GM19372 (cell line): Measurements from ENCODE around the gene AXL.

Experiments
- ATAC-seq: cut with Tn5 transposase; IDR thresholded peaks from one replicate; pipeline ENCODE4 v1.9.1; 2021; ENCODE audit warnings: mild to moderate bottlenecking, low read depth, moderate library complexity; ENCODE audit not compliant: unreplicated experiment

The AXL gene

DNA sequence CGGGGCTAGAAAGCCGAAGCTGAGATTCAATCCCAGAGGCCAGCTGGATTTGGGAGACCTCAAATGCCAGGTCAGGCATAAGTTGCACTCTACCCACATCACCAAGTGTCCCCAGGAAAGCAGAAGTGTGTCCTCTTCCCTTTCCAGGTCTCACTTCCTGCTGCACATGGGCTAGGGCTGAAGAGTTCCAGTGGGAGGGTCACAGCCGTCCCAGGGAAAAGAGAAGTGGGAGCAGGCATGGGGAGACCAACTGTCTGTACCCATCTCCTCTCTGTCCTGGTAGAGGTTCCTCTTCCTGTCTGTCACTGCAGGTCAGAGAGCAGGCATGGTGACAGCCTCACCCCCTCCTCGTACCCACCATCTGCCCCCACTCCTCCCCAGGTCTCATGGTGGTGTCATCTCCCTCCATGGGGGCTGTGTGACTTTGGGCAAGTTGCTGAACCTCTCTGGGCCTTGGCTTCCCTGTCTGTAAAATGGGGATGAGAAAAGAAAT lies 14.8 kb downstream of the AXL start:
- no peak for ATAC-seq

DNA sequence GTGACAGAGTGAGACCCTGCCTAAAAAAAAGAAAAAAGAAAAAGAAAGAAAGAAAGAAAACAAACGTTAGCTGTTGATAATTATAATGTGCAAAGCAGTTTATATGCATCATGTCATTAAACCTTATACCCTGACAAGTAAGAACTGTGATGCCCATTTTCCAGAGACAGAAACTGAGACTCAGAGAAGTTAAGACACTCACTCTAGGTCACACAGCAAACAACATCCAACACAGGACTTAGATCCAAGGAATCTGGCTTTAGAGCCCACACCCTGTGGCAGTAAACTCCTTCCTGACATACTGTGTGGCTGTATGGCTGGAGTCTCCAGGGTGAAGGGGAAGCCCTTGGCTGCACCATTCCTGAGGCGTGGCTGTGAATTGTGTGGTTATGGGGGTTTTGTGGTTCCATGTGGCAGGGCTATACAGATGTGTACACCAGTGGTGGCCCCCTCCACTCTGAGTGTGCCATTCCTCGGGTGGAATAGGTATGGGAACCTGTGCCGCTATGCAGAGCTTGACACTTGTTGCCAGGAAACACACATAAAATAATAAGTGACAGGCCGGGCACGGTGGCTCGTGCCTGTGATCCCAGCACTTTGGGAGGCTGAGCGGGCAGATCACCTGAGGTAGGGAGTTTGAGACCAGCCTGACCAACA lies 15.6 kb downstream of the AXL start:
- ATAC-seq = no peak

DNA sequence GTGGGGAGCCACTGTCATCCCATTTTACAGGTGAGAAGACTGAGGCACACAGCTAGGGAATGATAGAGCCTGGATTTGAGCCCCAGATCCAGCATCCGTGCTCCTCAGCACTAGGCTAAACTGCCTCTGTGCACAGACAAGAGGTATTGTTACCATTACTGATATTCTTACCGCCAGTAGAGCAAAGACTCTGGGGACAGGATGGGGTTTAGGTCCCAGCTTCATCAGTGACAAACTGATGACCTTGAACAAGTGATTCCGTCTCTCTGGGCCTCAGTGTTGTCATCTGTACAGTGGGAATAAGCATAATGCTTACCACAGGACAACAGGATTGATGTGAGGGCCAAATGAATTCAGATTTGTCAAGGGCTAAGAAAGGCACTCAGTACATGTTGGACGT lies 16.5 kb downstream of the AXL start:
- no peak for ATAC-seq

DNA sequence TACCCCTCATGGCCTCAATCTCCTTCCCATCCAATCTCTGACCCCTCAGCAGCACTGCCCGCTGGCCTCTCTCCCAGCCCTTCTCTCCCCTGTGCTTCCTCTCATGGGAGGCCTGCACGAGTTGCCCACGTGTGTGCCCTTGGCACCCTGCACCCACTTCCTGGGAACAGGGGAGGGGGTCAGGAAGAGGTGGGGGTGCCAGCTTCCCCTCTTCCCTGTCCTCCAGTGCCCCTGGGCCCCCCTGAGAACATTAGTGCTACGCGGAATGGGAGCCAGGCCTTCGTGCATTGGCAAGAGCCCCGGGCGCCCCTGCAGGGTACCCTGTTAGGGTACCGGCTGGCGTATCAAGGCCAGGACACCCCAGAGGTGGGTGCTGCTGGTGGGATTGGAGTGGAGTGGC lies 19.2 kb downstream of the AXL start:
- ATAC-seq = no peak

DNA sequence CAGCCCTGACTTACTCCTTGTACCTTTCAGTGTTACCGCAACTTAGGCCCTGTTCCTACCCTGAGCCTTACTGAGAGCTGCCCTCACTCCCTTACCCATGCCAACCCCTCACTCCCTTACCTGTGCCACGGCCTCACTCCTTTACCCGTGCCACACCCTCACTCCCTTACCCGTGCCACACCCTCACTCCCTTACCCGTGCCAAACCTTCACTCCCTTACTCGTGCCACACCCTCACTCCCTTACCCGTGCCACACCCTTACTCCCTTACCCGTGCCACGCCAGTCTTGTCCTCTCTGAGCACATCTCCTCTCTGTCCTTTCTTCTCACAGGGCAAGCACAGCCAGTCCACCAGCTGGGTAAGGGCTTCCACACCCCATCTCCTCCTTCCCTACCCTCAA lies 20.3 kb downstream of the AXL start:
- no peak for ATAC-seq

DNA sequence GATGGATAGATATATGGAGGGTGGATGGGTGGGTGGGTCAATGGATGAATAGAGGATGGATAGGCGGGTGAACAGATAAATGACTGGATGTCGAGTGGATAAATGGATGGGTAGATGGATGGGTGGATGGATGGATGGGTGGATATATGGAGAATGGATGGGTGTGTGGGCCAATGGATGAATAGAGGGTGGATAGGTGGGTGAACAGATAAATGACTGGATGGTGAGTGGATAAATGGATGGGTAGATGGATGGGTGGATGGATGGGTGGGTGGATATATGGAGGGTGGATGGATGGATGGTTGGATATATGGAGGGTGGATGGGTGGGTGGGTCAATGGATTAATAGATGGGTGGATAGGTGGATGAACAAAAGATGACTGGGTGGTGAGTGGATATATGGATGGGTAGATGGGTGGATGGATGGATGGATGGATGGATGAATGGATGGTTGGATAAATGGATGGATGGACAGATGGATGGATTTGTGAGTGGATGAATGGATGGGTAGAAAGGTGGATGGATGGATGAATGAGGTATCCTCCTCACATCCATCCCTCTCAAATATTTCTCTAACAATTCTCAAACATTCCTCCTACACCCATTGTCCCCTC lies 21.0 kb downstream of the AXL start:
- no peak for ATAC-seq

DNA sequence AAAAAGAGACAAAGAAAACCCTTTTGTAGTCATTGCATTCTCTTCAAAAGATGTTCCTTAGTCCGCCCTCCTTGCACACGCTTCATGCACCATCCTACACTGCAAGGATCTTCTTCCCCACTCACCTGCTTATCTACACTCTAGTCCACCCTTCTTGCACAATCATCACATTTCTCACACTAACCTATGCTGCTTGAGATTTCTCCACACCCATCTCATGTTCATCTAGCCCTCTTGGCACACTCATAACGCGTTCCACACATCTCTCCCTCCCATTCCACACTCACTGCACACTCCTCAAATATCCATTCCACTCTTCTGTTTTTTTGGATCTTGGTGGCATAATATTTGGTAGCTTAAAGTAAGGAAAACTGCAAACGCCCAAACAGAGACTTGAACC lies 22.8 kb downstream of the AXL start:
- ATAC-seq = no peak

DNA sequence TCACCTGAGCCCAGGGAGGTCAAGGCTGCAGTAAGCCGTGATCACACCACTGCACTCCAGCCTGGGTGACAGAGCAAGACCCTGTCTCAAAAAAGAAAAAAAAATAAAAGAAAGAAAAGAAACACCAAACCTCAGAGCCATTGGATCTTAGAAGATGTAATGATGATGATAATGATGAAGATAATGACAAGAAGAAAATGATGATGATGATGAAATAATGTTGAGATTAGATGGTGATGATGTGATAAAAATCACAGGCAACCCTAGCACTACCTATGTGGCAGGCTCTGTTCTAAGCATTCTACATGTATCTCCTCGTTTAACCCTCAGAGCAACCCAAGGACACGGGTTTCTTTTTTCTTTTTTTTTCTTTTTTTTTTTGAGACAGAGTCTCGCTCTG lies 25.1 kb downstream of the AXL start:
- no peak for ATAC-seq

DNA sequence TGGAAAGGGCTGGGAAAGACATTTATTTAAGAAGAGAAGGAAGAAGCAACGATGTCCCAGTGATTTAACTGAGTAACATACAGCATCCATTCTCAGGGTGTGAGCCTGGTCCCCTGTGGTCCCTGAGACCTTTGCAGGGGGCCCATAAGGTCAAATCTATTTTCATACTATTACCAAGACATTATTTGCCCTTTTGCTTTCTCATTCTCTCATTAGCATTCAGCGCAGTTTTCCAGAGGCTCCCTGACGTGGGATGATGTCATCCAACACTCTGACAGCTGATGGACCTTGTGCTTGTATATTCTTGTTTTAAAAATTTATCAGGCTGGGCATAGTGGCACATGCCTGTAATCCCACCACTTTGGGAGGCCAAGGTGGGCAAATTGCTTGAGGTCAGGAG lies 26.8 kb downstream of the AXL start:
- ATAC-seq = no peak

DNA sequence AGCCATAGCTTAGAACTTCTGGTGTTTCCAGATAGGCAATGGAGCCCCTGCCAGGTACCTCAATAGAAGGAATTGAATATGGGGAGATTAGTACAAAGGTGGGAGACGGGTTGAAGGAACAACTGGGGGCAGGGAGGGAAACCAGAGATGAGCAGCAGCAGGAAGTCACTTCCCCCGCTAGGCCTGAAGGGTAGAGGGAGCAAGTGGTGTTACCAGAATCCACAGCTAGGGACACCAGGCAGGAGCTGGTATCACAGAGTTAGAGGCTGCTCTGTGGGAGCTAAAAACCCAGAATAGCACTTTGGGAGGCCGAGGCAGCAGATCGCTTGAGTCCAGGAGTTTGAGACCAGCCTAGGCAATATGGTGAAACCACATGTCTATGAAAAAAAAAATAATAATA lies 29.9 kb downstream of the AXL start:
- no peak for ATAC-seq

DNA sequence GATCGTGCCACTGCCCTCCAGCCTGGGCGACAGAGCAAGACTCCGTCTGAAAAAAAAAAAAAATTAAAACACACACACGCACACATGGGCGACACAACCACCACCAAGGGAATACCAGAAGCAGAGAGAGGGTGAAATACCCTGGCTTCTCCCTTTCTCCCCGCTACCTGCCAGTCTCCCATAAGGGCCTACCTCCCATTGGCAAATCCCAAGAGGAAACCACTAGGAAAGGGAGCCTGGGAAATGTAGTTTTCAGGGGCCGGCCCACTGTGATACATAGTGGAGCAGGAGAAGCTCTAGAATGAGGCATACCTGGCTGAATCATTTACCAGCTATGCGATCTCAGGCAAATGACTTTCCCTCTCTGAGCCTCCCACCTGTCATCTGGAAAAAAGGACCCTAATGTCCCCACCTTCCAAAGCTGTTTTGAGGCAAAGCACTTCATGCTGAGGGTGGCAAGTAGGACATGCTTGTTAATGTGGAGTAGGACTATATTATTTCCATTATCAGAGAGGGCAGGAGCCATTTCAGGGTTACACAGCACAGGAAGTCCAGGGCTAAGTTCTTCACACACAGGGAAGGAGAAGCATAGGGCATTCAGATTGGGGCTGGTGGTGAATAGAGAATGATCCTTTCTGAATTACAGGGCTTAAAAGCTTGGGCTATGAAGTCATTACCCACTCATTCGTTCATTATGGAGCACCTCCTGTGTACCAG lies 30.8 kb downstream of the AXL start:
- no peak for ATAC-seq

DNA sequence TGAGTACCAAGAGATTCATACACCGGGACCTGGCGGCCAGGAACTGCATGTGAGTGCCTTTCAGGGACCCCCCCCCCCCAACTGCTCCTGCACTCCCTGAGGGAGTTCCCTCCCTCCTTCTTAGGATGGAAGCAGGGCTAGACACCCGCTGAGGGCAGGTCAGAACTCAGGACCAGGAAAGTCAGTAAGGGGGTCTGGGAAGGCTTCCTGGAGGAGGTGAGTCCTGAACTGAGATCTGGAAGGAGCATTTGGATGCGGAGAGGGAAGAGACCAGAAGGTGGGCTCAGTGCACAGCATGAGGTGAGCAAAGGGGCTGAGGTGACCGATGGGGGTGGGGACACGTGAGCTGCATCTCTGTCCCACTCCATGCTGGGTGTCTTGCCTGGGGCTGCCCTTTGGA lies 34.6 kb downstream of the AXL start:
- no peak for ATAC-seq

DNA sequence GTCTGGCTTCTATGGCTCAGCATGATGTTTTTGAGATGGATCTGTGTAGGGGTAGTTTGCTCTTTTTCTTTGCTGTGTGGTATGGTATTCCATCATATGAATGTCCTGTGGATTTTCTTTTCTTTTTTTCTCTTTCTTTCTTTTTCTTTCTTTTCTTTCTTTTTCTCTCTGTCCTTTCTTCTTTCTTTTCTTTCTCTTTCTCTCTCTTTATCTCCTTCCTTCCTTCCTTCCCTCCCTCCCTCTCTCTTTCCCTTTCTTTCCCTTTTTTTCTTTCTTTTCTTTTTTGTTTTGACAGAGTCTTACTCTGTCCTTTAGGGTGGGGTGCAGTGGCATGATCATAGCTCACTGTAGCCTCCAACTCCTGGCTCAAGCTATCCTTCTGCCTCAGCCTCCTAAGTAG lies 36.1 kb downstream of the AXL start:
- no peak for ATAC-seq

DNA sequence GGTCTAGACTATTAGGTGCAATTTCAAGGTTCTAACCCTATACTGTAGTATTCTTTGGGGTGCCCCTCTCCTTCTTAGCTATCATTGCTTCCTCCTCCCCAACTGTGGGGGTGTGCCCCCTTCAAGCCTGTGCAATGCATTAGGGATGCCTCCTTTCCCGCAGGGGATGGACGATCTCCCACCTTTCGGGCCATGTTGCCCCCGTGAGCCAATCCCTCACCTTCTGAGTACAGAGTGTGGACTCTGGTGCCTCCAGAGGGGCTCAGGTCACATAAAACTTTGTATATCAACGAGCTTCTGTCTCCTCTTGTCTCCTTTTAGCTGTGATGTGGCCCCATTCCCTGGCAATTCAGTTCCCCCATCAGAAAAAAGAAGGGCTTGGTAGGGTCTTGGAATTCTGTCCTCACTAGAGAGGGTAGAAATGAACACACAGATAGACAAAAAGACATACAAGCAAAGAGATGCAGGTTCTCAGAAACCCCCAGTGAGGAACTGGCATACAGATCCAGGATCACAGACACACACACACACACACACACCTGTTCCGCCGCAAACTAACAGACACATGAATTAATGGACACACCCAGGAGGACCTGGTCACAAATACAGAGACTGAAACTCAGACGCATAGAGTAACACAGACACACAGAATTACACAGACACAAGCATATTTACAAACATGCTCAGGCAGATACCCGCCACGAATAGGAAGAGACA lies 42.6 kb downstream of the AXL start:
- no peak for ATAC-seq

DNA sequence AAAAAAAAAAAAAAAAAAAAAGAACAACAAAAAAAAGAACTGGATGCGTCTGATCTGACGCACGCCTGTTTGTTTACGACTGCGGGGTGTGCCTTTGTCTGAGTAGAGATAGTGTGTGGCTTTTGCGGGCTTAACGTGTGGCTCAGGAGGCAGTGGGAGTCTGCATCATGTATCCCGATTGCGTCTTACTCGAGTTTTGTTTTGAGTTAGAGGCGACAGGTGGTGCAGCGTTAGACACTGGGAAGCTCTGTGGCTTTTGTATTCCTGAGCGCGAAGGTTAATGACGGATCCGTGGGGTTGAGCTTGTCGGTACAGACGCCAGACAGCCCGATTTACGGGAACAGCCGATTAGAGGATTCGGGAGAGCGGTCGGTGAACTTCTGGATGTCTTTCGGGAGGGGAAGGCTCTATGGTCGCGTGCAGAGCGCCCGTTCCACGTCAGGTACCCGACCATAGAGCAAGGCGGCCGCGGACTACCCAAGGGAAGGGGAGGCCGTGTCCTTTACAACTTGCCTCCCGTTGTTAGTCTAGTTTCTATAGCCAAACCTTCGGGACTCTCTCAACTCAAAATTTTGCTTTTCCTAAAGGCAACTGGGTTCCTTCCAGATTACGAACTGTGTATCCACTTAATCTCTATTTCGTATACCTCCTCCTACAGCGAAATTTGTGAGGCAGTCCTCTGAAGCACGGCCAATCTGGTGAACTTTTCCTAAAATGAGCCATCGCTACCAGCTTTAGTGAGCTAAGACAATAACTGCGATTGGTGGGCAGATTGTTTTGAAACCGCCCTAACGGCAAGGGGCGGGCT lies 44.2 kb downstream of the AXL start:
- ATAC-seq = no peak

DNA sequence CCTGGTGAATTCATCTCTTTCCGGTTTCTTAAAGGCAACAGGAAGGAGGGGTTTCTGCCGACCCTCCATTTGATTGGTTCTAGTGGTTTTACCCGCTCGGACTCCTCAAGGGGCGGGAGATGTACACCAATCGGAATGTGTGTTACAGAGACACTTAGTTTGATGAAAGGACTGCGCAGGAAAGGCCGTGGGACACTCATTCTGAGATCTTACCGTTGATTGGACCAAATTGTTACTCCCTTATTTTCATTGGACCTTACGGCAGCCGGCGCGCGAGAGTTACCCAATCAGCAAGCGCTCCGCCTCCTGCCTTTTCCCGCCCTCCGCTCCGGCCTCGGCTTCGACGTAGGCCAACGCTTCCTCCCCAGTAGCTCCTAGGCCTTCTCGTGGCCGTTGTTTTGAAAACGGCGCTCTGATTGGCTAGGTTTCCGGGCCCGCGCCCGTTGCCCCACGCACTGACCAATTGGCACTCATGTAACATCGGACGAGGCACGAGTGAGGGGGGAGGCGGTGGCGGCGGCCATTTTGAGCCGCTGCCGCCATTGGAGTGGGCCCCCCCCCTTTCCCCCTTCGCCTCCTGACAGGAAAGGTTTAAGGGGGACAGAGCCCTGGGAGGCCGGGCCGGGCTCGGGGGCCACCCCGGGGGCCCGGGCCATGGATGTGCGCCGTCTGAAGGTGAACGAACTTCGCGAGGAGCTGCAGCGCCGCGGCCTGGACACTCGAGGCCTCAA lies 45.0 kb downstream of the AXL start, which contains the start of gene HNRNPUL1:
HNRNPUL1 (plus strand) TSS at position 523 of the 731 bp plus-strand sequence; CDS start at position 655, 132 bp downstream.
- peak; percentile 75 for ATAC-seq

DNA sequence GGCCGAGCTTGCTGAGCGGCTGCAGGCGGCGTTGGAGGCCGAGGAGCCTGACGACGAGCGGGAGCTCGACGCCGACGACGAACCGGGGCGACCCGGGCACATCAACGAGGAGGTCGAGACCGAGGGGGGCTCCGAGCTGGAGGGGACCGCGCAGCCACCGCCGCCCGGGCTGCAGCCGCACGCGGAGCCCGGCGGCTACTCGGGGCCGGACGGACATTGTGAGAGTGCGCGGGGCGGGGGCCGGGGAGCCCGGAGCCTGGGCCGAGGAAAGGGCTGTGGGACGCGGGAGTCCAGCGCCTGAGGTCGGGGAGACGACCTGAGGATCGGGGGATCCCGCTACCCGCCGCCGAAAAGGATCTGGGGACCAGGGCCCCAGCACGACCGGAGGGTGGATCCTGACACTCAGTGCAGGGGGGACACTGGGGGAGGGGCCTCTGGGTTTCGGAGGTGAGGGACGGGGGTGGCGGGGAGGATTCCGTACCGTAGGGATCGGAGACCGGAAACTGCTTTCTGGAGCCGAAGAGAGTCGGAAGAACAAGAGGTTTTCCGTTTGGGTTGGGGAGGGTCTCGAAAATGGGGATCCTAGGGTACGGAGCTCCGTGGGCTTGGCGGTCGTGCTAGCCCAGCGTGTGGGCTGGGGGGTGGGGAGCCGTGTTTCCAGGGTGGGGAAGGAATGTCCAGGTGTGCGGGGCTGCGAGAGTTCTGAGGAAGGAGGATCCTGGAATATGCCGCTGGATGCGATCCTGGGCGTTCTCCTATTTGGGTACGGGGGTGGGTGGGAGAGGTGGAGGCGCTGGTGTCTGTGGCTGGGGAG lies 45.8 kb downstream of the AXL start:
- peak; percentile 1 for ATAC-seq

DNA sequence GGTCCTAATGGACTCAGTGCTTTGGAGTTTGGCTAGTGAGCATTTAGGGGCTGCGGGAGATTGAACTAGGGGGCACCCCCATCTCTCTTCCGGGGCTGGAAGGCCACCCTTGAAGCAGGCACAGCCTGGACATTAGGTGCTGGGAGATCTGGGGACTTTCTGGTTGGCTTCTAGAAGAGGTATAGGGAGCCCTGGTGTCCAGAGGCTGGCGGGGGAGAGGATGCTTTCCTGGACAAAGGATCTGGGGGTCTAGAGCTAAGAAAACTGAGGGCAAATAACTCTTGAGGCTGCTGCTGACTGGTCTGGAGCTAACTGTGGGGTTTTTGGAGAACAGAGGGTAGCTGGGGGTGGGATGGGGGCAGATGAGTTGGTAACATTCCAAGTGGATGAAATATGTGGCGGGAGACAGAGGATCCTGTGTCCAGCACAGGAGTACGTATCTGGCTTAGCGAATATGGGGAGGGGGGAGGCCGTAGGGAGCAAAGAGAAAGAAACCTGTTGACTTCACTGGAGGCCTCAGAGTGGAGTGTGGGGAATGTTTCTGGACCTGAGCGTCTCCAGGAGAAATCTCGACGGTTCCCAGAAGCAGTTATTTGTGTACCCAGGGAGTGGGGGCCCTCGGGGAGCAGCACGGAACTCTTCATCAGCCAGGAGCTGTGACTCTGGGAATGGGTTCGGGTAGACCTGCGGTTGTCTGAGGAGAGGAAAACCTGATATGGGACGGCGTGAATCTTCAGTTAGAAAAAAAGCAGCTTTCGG lies 46.6 kb downstream of the AXL start:
- ATAC-seq = no peak
